Measurements from ENCODE around the gene RREB1.

Gene RREB1

DNA sequence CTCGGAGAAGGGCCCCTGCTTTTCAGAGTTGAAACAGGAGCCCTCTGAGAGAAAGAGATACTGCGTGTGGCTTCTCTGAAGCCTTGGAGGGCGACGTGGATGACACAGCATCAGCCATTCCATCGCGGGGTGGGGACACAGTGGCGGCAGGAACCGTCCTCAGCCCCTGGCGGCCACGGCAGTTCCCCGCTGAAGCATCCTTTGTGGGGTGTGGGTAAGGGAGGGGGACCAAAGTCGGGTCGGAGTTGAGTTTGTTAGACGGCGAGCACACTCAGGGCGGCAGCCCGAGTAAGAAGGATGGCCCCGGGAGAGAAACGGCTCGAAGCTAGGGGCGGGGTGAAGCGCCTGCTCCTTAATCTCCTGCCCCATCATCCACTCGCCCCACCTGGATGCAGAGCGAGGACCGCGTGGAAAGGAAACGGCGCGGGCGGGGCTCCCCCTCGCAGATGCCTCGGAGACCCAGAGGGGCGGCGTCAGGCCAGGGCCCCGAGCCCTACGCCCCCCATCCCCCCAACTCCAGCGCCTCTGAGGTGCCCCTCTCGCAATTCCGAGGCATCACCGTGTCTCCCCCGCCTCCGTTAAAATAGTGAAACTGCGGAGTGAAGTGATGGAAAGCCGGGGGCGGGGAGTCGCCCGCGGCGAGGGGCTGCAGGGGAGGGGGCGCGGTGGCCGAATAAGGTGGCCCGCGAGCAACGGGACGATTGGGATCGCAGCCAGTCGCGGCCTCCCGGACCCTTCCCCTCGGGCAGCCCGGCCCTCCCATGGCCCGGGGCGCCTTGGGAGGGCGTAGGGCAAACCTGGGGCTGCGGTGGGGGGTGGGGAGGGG lies 796 bp upstream of the RREB1 start (continued):
- TF ChIP-seq YY2 (tag by site-specific recombination; IDR thresholded peaks at IDR 0.05) (no peak), ZNF776 (tag by site-specific recombination; IDR thresholded peaks at IDR 0.05; ENCODE audit: borderline replicate concordance) (no peak), SP2 (tag by site-specific recombination; IDR thresholded peaks at IDR 0.05) (no peak), ZNF560 (tag by site-specific recombination; IDR thresholded peaks at IDR 0.05; ENCODE audit: borderline replicate concordance) (no peak), MEIS1 (CRISPR knock-in tag; IDR thresholded peaks at IDR 0.05; ENCODE audit: borderline replicate concordance) (no peak), KLF10 (tag by site-specific recombination; IDR thresholded peaks at IDR 0.05) (no peak), TCF7L2 (IDR thresholded peaks at IDR 0.05; ENCODE audit: borderline replicate concordance, low read depth, low read length) (no peak), KLF9 (tag by site-specific recombination; IDR thresholded peaks at IDR 0.05; ENCODE audit: low read depth) (no peak), ZNF121 (tag by site-specific recombination; IDR thresholded peaks at IDR 0.05) (no peak), ZNF707 (tag by site-specific recombination; IDR thresholded peaks at IDR 0.05) (no peak), ZNF677 (tag by site-specific recombination; IDR thresholded peaks at IDR 0.05) (no peak), PRDM2 (tag by site-specific recombination; IDR thresholded peaks at IDR 0.05; ENCODE audit: borderline replicate concordance) (no peak), ZNF623 (tag by site-specific recombination; IDR thresholded peaks at IDR 0.05) (no peak), ZNF830 (tag by site-specific recombination; IDR thresholded peaks at IDR 0.05; ENCODE audit: low read depth) (no peak), HOXC10 (CRISPR knock-in tag; IDR thresholded peaks at IDR 0.05) (no peak), ZNF24 (tag by site-specific recombination; IDR thresholded peaks at IDR 0.05) (0 out of 2 replicates have a peak, but pooled peaks have one; percentile 60), ZNF610 (tag by site-specific recombination; IDR thresholded peaks at IDR 0.05; ENCODE audit: borderline replicate concordance) (no peak), ZNF416 (tag by site-specific recombination; IDR thresholded peaks at IDR 0.05) (no peak), ZSCAN5A (tag by site-specific recombination; IDR thresholded peaks at IDR 0.05) (no peak), ZNF138 (tag by site-specific recombination; IDR thresholded peaks at IDR 0.05; ENCODE audit: borderline replicate concordance) (no peak), GLI2 (tag by site-specific recombination; IDR thresholded peaks at IDR 0.05; ENCODE audit: borderline replicate concordance, low read depth) (no peak), KLF7 (tag by site-specific recombination; IDR thresholded peaks at IDR 0.05; ENCODE audit: borderline replicate concordance) (no peak), HOXD13 (CRISPR knock-in tag; IDR thresholded peaks at IDR 0.05; ENCODE audit: borderline replicate concordance) (no peak), ZNF404 (tag by site-specific recombination; IDR thresholded peaks at IDR 0.05) (no peak), ZNF133 (tag by site-specific recombination; IDR thresholded peaks at IDR 0.05) (no peak), ZNF670 (tag by site-specific recombination; IDR thresholded peaks at IDR 0.05; ENCODE audit: low read depth) (no peak), PRDM1 (tag by site-specific recombination; IDR thresholded peaks at IDR 0.05) (no peak), ZNF423 (tag by site-specific recombination; IDR thresholded peaks at IDR 0.05) (no peak), ZNF169 (tag by site-specific recombination; IDR thresholded peaks at IDR 0.05) (no peak), ZNF37A (tag by site-specific recombination; IDR thresholded peaks at IDR 0.05) (no peak), GLIS1 (tag by site-specific recombination; IDR thresholded peaks at IDR 0.05) (peak; percentile 75), ZNF544 (tag by site-specific recombination; IDR thresholded peaks at IDR 0.05) (no peak), ZNF48 (tag by site-specific recombination; IDR thresholded peaks at IDR 0.05) (no peak)
- TF ChIP-seq, protein P1, sequence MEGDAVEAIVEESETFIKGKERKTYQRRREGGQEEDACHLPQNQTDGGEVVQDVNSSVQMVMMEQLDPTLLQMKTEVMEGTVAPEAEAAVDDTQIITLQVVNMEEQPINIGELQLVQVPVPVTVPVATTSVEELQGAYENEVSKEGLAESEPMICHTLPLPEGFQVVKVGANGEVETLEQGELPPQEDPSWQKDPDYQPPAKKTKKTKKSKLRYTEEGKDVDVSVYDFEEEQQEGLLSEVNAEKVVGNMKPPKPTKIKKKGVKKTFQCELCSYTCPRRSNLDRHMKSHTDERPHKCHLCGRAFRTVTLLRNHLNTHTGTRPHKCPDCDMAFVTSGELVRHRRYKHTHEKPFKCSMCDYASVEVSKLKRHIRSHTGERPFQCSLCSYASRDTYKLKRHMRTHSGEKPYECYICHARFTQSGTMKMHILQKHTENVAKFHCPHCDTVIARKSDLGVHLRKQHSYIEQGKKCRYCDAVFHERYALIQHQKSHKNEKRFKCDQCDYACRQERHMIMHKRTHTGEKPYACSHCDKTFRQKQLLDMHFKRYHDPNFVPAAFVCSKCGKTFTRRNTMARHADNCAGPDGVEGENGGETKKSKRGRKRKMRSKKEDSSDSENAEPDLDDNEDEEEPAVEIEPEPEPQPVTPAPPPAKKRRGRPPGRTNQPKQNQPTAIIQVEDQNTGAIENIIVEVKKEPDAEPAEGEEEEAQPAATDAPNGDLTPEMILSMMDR (tag by site-specific recombination; IDR thresholded peaks at IDR 0.05) = peak; percentile 45; the same call in 1 of the 2 replicates
